Middle frontal gyrus (tissue), 1 donor: Measurements from ENCODE around the gene GOLGA2.

Source experiments
- DNase-seq: peaks from one replicate; pipeline ENCODE4 v3.0.0-alpha.2; 2015; ENCODE audit warnings: low spot score; ENCODE audit errors: extremely low spot score

GOLGA2 gene

GRCh38 chr9:128275198-128276007 is at the start of gene GOLGA2:
Gene GOLGA2 (minus strand): TSS chr9:128276007. CDS start chr9:128275976, 31 bp downstream.
- DNase-seq = no peak

GRCh38 chr9:128324401-128324800 is 48.6 kb upstream of the GOLGA2 start:
- DNase-seq = no peak

GRCh38 chr9:128323791-128324190 is 48.0 kb upstream of the GOLGA2 start:
- no peak for DNase-seq

GRCh38 chr9:128323212-128323730 is 47.5 kb upstream of the GOLGA2 start:
- DNase-seq = no peak

- peak; percentile 91 for DNase-seq
These were observed 46.8 kb upstream of the GOLGA2 start, which contains the start of the genes COQ4 and TRUB2 for GRCh38 chr9:128322404-128323211. Gene COQ4 (plus strand): TSS chr9:128322839. CDS start chr9:128322859, 20 bp downstream. Gene TRUB2 (minus strand): TSS chr9:128322447. CDS start chr9:128322408, 39 bp downstream.

- no peak for DNase-seq
These were observed 46.1 kb upstream of the GOLGA2 start for GRCh38 chr9:128321879-128322403.

GRCh38 chr9:128321343-128321742 is 45.5 kb upstream of the GOLGA2 start:
- DNase-seq = no peak

GRCh38 chr9:128317629-128318028 is 41.8 kb upstream of the GOLGA2 start:
- DNase-seq = no peak

GRCh38 chr9:128316421-128316820 is 40.6 kb upstream of the GOLGA2 start:
- DNase-seq = peak; percentile 76

- no peak for DNase-seq
These were observed 38.9 kb upstream of the GOLGA2 start for GRCh38 chr9:128314697-128315096.

GRCh38 chr9:128310461-128310860 is 34.7 kb upstream of the GOLGA2 start:
- no peak for DNase-seq

GRCh38 chr9:128309551-128309950 is 33.7 kb upstream of the GOLGA2 start:
- no peak for DNase-seq

- no peak for DNase-seq
These were observed 29.1 kb upstream of the GOLGA2 start for GRCh38 chr9:128304971-128305288.

GRCh38 chr9:128304136-128304970 is 28.5 kb upstream of the GOLGA2 start:
- DNase-seq = no peak

GRCh38 chr9:128298535-128299482 is 23.0 kb upstream of the GOLGA2 start:
- no peak for DNase-seq

- DNase-seq = no peak
These were observed 21.5 kb upstream of the GOLGA2 start for GRCh38 chr9:128297221-128297773.

- DNase-seq = no peak
These were observed 20.8 kb upstream of the GOLGA2 start for GRCh38 chr9:128296340-128297220.

- no peak for DNase-seq
These were observed 18.3 kb upstream of the GOLGA2 start for GRCh38 chr9:128294142-128294541.

- DNase-seq = no peak
These were observed 17.3 kb upstream of the GOLGA2 start for GRCh38 chr9:128293091-128293490.
